SKM-1 treated with dmso at 0.1 percent for 144 hours (cell line): ENCODE results near the gene FBXO36.
"Not testable (repeated sequence)": the region's sequence is repeated elsewhere in the genome, so short reads cannot be mapped to it uniquely, and the experiment has no call there.

Source experiments
- DNase-seq: peaks from one replicate; lab custom pipeline; 2025; ENCODE audit not compliant: unreplicated experiment; lab: John Stamatoyannopoulos, UW

FBXO36 gene

DNA sequence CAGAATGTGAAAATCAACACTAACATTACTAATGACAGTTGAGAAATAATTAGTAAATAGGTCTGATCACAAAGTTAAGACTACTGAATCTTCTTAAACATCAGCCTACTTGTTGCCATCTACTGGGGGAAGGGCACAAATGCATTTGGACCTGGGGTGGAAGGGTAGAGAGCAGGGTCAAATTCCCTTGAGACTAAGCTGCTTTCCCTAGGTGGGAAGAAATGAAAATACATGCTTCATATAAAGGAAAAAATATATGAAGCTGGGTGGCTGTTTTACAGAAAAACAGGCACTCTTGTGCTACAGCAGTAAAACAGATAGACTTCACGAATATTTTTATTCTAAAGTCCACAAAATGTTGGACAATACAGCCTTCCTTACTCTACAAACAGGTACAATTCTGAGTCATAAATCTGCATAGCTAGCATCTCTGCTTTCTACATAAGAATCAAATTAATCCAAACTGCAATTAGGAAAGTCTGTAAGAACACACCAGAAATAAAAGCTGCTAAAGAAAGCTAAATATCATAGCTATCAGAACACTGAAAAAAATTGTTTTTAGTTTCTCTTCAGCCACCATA, 11.4 kb upstream of the FBXO36 start:
- DNase-seq = peak; percentile 6

DNA sequence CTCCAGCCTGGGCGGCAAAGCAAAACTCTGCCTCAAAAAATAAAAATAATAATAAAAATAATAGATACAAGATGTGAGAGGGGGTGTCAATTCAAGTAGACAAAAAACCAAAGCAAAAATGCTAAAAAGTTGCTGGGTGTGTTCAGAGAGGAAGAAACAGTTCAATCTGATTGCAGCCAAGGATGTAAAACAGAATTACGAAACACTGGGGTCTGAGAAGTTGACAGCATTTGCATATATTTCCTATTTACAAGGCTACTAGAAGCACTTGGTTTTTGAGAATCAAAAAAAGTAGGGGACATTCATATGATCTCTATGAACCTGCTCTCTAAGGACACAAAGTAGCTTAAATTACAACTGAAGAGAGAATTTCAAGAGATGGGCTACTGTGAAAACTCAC, 8.1 kb upstream of the FBXO36 start:
- DNase-seq = peak; percentile 9

DNA sequence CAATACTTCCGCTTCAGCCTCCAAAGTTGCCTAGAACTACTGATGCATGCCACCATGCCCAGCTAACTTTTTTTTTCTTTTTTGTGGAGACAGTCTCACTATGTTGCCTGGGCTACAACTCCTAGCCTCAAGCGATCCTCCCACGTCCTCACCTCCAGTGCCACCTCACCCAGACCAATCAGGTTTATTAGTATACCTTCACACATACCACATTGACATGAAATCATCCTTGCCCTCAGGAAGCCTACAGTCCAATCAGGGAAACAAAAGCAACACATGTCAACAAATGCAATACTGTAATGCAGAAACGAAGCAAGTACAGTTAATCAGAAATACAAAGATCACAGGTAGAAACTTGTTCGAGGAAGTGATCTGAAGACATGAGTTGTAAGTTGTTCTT, 4.5 kb upstream of the FBXO36 start:
- DNase-seq = no peak

DNA sequence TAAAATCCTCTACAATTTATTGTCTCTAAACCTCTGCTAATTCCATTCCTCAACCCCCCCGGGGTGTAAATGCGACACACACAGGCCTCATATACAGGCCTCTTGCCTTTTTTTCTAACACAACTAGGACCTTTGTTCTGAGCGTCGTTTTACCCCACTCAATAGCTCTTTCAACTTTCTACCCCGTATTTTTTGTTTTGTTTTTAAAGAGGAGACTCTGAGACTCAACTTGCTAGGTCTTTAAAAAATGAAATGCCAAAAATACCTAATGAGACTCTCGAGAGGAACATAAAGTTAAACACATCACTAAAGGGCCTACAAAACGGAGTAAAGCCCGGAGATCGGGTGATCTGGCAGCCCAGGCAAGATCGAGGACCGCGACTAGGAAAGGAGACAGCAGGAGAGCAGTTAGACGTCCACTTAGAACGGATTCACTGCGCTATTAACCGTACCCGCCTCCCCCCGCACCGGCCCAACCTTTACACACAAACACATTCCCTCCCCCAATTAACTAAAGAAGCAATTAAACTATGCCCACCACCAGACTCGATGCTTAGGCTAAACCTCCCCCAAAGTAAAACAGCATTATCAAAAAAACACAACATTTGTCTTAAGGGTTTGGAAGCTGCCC, 2.2 kb upstream of the FBXO36 start:
- DNase-seq = no peak

DNA sequence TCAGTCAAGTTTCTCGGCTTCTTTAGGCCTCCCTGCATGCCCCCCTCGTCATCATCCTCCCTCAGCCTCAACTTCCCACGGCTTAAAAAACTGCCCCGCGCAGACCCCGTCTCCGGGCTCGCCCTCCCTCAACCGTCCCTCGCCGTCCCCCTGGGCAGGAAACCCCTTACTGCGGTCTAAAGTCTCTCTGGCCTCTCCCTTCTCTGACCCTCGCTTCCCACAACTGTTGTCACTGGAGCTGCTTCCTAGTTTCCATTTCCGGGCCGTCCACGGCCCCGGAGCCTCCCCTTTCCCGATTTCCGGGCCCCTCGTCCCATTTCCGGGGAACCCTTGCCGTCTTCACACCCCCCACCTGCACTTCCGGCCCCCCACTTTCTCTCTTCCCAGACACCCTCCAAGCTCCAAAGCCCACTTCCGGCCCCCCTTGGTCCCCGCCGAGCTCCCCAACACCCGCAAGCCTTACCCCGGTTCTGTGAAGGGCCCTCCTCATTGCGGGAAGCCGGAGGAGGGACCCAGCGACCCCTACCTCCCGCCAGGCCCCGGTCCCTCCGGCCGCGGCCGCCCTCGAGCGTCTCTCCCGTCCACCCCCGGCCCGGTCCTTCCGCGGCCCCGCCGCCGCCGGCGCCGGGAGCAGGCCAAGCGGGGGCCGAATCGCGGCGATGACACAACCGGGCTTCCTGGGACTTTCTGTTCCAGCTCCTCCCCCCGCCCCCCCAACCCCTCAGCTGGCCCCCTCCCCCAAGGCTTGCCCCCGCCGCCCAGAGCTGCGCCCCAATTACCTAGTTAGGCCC, 1.0 kb upstream of the FBXO36 start:
- DNase-seq = peak; percentile 64

DNA sequence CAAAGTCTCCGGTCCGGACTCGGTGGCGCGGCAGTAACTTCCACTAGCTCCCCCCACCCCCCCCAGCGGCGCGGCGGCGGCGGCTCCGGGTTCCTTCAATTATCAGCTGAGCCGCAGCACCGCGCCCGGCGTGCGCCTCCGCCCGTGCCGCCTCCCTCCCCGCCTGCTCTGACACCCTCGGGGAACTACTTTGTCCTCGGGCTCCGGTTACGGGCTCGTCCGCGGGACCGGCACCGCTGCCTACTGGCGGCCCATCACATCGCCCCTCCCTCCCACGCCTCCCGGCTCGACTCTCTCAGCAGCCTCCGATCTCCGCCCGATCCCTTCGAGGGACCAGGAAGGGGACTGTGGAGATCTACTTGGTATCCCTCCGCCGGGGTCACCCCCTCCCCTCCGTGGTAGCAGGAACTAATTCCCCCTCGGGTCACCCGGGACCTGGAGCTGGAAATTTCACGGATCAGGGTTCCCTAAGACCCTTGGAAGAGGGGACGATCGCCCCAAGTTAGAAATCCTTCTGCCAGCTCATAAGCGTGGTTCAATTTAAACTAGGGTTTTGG, 333 bp upstream of the FBXO36 start, which contains the start of gene TRIP12:
Gene TRIP12 (minus strand): TSS at position 118 of the 557 bp plus-strand sequence. CDS start 41,930 bp downstream, outside the sequence.
- DNase-seq = peak; percentile 90

DNA sequence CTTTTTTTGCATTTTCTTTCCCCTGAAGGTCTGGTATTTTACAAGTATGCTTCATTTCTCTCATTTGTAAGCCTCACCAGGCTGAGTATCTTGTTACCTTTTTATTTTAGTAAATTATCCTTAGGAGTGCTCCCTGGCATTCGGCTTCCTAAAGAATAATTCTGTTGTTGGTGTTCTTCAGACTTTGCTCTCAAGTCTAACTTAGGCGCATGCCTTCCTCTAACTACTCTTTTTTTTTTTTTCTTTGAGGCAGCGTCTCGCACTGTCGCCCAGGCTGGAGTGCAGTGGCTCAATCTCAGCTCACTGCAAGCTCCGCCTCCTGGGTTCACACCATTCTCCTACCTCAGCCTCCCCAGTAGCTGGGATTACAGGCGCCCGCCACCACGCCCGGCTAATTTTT, 2.2 kb downstream of the FBXO36 start:
- DNase-seq = not testable (repeated sequence)

DNA sequence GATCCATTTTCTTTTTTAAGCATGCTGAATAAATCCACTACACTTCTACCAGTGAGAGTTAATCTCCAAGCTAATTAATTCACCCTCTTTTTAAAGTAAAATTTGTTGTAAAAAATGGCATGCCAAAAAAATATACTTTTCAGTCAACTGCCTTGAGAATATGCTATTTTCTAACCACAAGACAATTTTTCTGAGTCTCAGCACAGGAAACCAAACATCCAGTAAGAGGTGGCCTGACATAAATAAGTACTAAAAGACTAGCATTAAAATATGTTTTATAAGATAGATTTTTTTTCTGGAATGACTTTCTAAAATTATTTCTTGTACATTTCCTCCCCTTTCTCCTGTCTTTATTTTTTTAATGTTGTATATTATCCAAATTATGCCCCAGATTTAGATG, 2.9 kb downstream of the FBXO36 start:
- DNase-seq = no peak

DNA sequence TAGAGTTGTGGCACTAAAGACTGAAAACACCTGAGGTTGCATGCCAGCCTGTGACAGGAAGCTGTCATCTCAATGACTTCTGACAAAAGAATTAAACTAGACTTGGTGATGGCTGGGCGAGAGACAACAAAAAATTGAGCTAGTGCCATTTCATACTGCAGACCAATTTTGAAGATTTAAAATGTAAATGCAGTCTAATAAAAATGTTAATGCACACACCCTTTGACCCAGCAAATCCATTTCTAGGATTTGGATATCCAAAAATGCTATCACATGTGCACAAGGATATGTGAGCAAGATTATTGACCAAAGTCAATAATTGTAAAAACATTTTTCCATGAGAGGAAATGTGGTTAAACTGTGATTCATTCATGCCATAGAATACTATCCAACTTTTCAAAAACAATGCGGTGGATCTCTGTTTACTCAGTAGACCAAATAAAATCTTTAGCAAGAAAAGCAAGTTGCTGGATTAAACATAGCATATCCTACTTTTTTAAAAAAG, 5.6 kb downstream of the FBXO36 start:
- no peak for DNase-seq

DNA sequence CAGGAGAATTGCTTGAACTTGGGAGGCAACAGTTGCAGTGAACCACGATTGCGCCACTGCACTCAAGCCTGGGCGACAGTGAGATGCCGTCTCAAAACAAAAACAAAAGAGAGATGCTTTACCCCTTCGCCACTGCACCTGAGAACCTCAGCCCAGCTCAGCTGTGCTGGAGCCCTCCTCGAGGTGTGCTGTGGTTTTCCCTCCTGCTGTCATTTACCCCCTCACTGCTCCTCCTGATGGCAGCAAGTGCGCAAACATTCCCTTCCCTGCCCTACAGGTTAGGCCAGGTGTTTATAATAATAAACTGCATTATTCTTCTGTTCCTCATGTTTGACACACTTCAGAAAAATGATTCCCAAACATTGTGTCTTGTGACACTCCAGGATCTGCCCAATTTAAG, 8.4 kb downstream of the FBXO36 start:
- DNase-seq = no peak

DNA sequence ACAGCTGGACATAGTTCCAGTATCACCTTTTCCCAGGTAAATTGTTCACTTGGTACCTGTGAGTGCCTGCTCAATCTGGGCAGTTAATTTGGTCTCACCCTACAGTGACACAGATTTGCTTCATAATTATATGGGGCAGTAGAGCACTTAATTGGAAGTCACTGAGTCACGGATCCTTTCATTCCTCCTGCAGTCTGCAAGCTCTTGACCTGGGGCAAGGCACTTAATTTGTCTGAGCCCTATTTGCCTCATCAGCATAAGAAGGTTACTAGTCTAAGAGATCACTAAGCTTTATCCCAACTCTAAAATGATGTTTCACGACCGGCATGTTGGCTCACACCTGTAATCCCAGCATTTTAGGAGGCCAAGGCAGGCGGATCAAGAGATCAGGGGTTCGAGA, 8.9 kb downstream of the FBXO36 start:
- DNase-seq = no peak

DNA sequence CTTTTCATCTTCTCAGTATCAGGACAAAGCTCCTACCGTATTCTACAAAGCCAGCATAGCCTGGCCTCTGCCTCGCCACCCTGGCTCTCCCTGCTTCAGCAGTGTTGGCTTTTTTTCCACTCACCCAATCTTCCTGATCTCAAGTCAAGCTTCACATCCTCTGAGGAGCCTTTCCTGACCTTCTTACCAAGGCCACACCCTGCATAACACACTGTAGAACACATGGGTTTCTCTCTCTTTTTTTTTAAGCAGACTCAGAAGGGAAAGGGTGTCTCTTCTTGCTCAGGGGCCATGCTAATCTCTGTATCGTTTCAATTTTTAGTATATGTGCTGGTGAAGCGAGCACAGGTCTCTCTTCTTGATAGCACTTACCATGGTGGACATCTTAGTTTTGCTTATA, 15.2 kb downstream of the FBXO36 start:
- DNase-seq = no peak

DNA sequence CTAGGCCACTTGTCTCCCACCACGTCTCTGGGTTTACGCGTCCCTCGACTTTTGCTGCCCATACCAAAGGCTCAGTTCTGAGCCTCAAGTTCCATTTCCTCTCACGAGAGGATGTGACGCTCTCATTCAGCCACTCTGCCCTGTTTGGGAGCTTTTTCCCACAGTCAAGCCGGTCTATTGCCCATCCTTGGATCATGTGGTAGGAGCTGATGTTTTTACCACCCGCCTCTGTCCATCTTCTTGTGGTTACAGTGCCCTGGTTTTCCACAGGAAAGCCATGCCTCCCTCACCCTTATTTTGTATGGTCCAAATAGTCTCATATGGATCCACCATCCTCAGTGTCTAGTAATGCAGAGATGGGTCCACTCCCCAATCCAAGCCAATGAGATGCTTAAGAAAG, 20.4 kb downstream of the FBXO36 start:
- DNase-seq = no peak

DNA sequence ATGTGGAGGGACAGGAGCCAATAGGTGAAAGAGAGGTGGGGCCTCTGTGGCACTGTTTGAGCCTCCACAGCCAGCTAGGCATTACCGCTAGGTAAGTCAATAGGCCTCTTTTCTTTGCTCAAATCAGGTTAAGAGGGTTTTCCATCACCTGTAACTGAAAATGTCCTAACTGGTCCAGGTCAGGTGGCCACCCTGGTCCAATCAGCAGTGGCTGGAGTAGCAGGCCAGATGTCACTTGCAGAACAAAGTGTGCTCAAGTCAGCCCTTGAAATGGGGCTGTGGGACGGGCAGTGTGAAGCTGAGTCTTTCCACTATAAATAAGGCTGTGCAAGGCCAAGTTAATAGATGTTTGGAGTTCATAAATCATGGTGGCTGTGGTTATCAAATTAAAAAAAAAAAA, 20.9 kb downstream of the FBXO36 start:
- DNase-seq = no peak

DNA sequence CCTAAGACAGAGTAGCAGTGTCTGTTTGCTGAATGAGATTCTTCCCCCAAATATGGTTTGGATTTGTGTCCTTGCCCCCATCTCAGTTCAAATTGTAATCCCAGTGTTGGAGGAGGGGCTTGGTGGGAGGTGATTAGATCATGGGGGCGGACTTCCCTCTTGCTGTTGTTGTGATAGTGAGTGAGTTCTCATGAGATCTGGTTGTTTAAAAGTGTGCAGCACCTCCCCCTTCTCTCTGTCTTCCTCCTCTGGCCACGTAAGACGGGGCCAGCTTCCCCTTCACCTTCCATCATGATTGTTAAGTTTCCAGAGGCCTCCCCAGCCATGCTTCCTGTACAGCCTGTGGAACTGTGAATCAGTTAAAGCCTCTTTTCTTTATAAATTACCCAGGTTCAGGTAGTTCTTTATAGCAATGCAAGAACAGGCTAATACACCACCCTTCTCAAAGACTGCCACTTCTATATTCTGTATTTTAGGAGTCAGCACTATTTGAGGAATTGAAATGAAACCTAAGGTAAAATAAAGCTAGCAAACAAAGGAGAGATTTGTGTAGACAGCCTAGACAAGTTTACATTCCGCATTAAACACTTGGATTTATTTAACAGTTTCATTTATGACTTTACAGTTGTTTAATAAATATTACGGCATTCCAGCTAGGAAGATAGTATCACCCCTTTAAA, 21.6 kb downstream of the FBXO36 start:
- DNase-seq = no peak

DNA sequence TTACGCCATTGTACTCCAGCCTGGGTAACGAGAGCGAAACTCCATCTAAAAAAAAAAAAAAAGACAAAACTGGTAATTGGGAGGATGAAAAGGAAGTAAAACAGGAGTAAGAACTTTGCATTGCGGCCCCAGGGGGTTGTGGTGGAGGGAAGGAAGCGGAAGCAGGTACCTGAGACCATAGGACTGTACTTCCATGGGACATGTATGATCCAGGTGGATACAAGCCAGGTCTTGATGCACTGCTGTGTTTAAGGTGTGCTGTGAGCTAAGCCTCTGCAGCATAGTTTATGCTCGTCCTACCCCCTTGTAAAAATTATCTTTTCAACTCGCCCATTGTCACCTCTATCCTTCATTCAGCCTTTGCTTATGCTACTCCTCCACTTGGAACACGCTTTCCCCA, 23.7 kb downstream of the FBXO36 start:
- DNase-seq = no peak

DNA sequence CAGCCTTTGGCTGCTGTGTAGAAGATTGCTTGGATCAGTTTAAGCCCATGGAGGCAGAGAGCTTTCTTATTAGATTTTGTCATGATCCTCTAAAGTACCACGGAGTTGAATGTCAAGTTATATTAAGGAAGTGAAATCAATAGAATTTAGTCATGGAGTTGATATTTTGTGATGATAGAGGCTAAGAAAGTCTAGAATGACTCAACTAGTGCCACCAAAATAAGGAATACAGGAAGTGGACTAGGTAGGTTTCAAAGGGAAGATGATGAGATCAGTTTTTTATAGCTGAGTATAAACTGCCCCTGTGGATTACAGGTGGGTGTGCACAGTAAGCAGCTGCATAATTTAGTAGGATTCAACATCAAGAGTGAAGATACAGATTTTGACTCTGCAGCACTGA, 25.2 kb downstream of the FBXO36 start:
- DNase-seq = no peak

DNA sequence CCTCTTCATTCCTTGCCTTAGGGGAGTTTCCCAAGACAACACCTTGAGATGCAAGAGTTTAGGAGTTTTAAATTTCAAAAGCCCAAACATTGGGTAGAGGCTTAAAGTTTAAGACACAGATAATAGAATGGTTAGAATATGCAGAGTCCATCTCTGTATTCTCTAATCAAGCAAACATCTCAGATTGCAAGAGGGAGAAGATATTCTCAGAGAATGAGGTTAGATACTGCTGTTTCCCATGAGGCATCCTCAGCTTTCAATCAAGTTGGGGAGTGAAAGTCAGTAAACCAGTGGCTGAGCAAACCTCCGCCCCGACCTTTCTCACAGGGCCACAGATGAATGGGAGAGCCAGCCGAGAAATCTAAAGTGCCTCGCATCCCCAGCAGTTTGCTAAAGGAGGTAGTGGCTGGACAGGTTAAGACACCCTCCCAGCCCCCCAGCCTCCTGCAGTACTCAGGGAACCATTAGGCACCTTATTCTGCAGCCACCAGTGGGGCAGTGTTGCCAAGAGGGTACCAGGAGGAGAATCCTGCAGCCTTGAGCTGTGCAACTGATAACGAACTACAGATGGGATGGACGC, 30.0 kb downstream of the FBXO36 start:
- no peak for DNase-seq

DNA sequence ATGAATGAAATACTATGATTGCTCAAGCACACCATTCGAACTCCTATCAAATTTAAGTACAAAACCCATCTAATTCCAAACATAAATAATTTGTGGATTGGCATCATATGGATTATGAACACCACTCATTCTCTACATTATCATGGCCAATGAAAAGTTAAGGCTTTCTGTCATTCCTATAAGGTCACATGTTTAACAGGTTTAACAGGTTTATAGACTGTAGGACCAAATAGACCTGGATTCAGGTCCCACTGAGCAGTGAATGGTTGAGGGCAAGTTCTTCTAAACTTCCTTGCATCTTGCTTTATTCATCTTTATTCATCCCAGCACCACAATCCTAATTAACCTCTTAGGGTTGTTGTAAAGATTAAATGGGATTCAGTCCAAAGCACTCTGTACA, 33.4 kb downstream of the FBXO36 start:
- no peak for DNase-seq

DNA sequence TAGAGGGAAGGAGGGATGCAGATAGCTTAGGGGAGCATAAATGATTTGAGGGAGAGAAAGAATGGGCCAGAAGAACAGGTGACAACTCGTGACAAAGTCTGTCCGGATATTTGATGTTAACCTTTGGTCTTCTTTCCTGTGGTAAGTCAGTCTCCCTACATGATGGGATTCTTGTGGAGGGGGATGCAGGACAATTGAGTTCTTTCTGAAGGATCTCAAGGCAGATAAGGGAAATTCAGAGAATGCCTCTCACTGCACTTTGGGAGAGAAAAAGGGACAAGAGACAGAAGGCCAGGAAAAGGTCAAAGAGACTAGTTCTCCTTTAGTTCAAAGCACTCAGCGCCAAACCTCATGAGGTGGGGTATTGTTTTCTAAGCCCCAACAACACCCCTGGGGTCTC, 34.2 kb downstream of the FBXO36 start:
- no peak for DNase-seq

DNA sequence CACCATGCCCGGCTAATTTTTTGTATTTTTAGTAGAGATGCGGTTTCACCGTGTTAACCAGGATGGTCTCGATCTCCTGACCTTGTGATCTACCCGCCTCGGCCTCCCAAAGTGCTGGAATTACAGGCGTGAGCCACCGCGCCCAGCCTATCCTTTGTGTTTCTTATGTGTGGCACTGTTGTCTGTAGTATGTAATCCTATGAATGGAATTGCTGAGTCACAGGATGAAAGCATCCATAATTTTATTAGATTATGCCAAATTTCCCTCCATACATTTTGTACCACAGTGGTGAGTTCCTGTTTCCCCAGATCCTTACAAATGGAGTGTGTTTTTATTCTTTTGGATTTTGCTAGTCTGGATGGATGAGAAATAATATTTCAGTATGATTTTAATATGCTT, 41.3 kb downstream of the FBXO36 start:
- not testable (repeated sequence) for DNase-seq
